ENCODE measurements around the gene KCTD6. TPM values are rescaled to one million over a fixed set of nuclear protein-coding genes. Genes with fewer than 3 reads are reported as not detected.

The KCTD6 gene
- total RNA-seq (10 to 100 TPM in 2 of 5 donors, 1 to 10 TPM in 1, not detected in 2; 5.4 to 16.7 (median 12.3) TPM), polyA plus RNA-seq (10 to 100 TPM in 2 of 3 donors, 1 to 10 TPM in 1; 5.9 to 12.2 (median 10.4) TPM)
- long read RNA-seq, donor 1, partial matches to known transcripts: 0 of 2 reads
- long read RNA-seq, donor 1, other reads (novel, unspliced or antisense): 0 of 2 reads
- long read RNA-seq, donor 2, transcript KCTD6-202 (3 exons, 1,533 nt): major isoform, 5 of 7 reads
- long read RNA-seq, donor 2, partial matches to known transcripts: 0 of 7 reads
- long read RNA-seq, donor 2, other reads (novel, unspliced or antisense): 0 of 7 reads
- long read RNA-seq, donor 3, partial matches to known transcripts: 0 of 4 reads
- long read RNA-seq, donor 3, other reads (novel, unspliced or antisense): 0 of 4 reads
- long read RNA-seq, donor 4, partial matches to known transcripts: 0 of 2 reads
- long read RNA-seq, donor 4, other reads (novel, unspliced or antisense): 0 of 2 reads
- long read RNA-seq, donor 5, transcript KCTD6-202 (3 exons, 1,533 nt): major isoform, 8 of 9 reads
- long read RNA-seq, donor 5, partial matches to known transcripts: 0 of 9 reads
- long read RNA-seq, donor 5, other reads (novel, unspliced or antisense): 0 of 9 reads
- long read RNA-seq, donor 6: 0 reads
- long read RNA-seq, donor 7, transcript KCTD6-202 (3 exons, 1,533 nt): major isoform, 7 of 7 reads
- long read RNA-seq, donor 7, partial matches to known transcripts: 0 of 7 reads
- long read RNA-seq, donor 7, other reads (novel, unspliced or antisense): 0 of 7 reads
- long read RNA-seq, donor 8, partial matches to known transcripts: 0 of 2 reads
- long read RNA-seq, donor 8, other reads (novel, unspliced or antisense): 0 of 2 reads
- long read RNA-seq, donor 9, partial matches to known transcripts: 0 of 3 reads
- long read RNA-seq, donor 9, other reads (novel, unspliced or antisense): 0 of 3 reads
- long read RNA-seq, donor 10, partial matches to known transcripts: 0 of 3 reads
- long read RNA-seq, donor 10, other reads (novel, unspliced or antisense): 0 of 3 reads

- Histone ChIP-seq H3K27me3 (no peaks in the 10 kb centered on the region), H3K4me1 (peaks cover 17 to 63% (median 36%) of the 10 kb centered on the region in 4 donors), H3K27ac (peak within 1 kb of the TSS; percentile 80 to 93 (median 89)), H3K36me3 (no peaks in the 10 kb centered on the region), H3K9me3 (no peaks in the 10 kb centered on the region), H3K4me3 (peak within 1 kb of the TSS; percentile 72 to 88 (median 87))
- no peak for TF ChIP-seq EP300 (IDR thresholded peaks at IDR 0.05)
- TF ChIP-seq CTCF (IDR thresholded peaks at IDR 0.05): peak in 5 of 7 experiments; percentile 12 to 88 (median 56)
- no peak for TF ChIP-seq POLR2A (IDR thresholded peaks at IDR 0.05)
- TF ChIP-seq POLR2AphosphoS5 (IDR thresholded peaks at IDR 0.05): peak in 1 of 3 donors; percentile 39
- WGBS, 5 donors: 0 to 2% (median 1%) methylated on average over 16 to 104 of the region's 104 CpGs
- DNase-seq: peak; percentile 94 to 98
- intact Hi-C loops (cut with DNase I; ENCODE audit: low total_unique reads): loop anchor here (5.0 to 10.0 kb wide), 2 partner anchors 41 to 157 kb away; partner anchors contain the start of gene PXK
These were observed at the start of gene KCTD6 for GRCh38 chr3:58491506-58492402. Gene KCTD6, plus strand, starts transcription at chr3:58492096. Its CDS starts 6,660 bp downstream, at chr3:58498756.

GRCh38 chr3:58452176-58452575 is 39.7 kb upstream of the KCTD6 start:
- intact Hi-C loops (cut with DNase I; ENCODE audit: low total_unique reads): no loop called here
- no peaks in the 10 kb centered on the region for H3K4me1 ChIP-seq
- H3K27ac ChIP-seq: no peak overlapping the region
- H3K36me3 ChIP-seq: no peaks in the 10 kb centered on the region
- H3K4me3 ChIP-seq: no peak overlapping the region
- WGBS, 5 donors: 45 to 80% (median 50%) methylated on average over 1 of the region's 1 CpG
- H3K27me3 ChIP-seq: no peaks in the 10 kb centered on the region
- TF ChIP-seq POLR2A (IDR thresholded peaks at IDR 0.05) (no peak), CTCF (IDR thresholded peaks at IDR 0.05) (no peak), POLR2AphosphoS5 (IDR thresholded peaks at IDR 0.05) (no peak)
- H3K9me3 ChIP-seq: peaks cover 10 to 32% (median 20%) of the 10 kb centered on the region in 4 donors
- no peak for DNase-seq

- WGBS, 5 donors: 77 to 88% (median 80%) methylated on average over 4 of the region's 4 CpGs
- H3K4me3 ChIP-seq: no peak overlapping the region
- no peaks in the 10 kb centered on the region for H3K36me3 ChIP-seq
- peaks cover 6 to 13% (median 10%) of the 10 kb centered on the region in 4 donors for H3K4me1 ChIP-seq
- no peak for DNase-seq
- no peak overlapping the region for H3K27ac ChIP-seq
- no peaks in the 10 kb centered on the region for H3K27me3 ChIP-seq
- intact Hi-C loops (cut with DNase I; ENCODE audit: low total_unique reads): no loop called here
- TF ChIP-seq POLR2AphosphoS5 (IDR thresholded peaks at IDR 0.05): no peak
- H3K9me3 ChIP-seq: peaks cover 9 to 23% (median 15%) of the 10 kb centered on the region in 4 donors
These were observed 32.7 kb upstream of the KCTD6 start for GRCh38 chr3:58459160-58459559.

GRCh38 chr3:58462829-58463180 is 29.1 kb upstream of the KCTD6 start:
- Histone ChIP-seq H3K36me3 (no peaks in the 10 kb centered on the region), H3K9me3 (no peaks in the 10 kb centered on the region), H3K27me3 (no peaks in the 10 kb centered on the region), H3K4me3 (no peak overlapping the region), H3K27ac (no peak overlapping the region), H3K4me1 (peaks cover 6 to 13% (median 10%) of the 10 kb centered on the region in 4 donors)
- TF ChIP-seq EP300 (IDR thresholded peaks at IDR 0.05) (no peak), POLR2AphosphoS5 (IDR thresholded peaks at IDR 0.05) (no peak), CTCF (IDR thresholded peaks at IDR 0.05) (no peak), POLR2A (IDR thresholded peaks at IDR 0.05) (no peak)
- DNase-seq: no peak
- WGBS, 5 donors: 63 to 78% (median 70%) methylated on average over 4 of the region's 4 CpGs
- intact Hi-C loops (cut with DNase I; ENCODE audit: low total_unique reads): no loop called here
